Keratinocyte (primary cell): ENCODE measurements around the gene RBBP4.

Experiments used
- CTCF ChIP-seq, 3 experiments: IDR thresholded peaks in 1 of 3; conservative IDR thresholded peaks in 1 of 3; optimal IDR thresholded peaks in 1 of 3; 2 replicates in 2 of 3; 3 replicates in 1 of 3; pipeline versions ENCODE3 to v1.5.1; 2011; ENCODE audit warnings: low read length in 3 of 3, mild to moderate bottlenecking in 3 of 3, moderate library complexity in 2 of 3, control low read depth in 1 of 3, inconsistent platforms in 1 of 3; ENCODE audit not compliant: insufficient read depth in 2 of 3; ENCODE audit errors: extremely low read depth in 1 of 3
- EZH2 ChIP-seq: IDR thresholded peaks from one replicate; pipeline ENCODE4 v1.6.1; 2012; ENCODE audit warnings: inconsistent platforms, mild to moderate bottlenecking, low read length, moderate library complexity

GRCh38 chr1:32716312-32717148 is 65.5 kb downstream of the RBBP4 start:
- TF ChIP-seq EZH2 (no peak), CTCF (optimal IDR thresholded peaks at IDR 0.05 in 1 of 3, IDR thresholded peaks at IDR 0.05 in 1 of 3, conservative IDR thresholded peaks at IDR 0.05 in 1 of 3; ENCODE audit: extremely low read depth in 1 of 3, insufficient read depth in 2 of 3, low read length in 3 of 3) (peak in 1 of 3 experiments; percentile 36)
